Neural cell (in vitro differentiated cells): ENCODE measurements around the gene TADA1. TPM values are rescaled to one million over a fixed set of nuclear protein-coding genes. Genes with fewer than 3 reads are reported as not detected.

Experiments
- H2AFZ ChIP-seq: fragments of 200-600, 300-800 bp; sonication (generic), shearing (Covaris generic); 2 replicates; pipeline ENCODE4 v1.6.0; 2014; ENCODE audit warnings: low read depth, mild to moderate bottlenecking, antibody characterized with exemption, low read length, moderate library complexity
- H3F3A ChIP-seq: fragments of 200-600 bp; shearing (Covaris generic); 2 replicates; pipeline ENCODE4 v1.6.1; 2016; ENCODE audit warnings: mild to moderate bottlenecking, moderate library complexity, mixed read lengths, antibody characterized with exemption, low read length; ENCODE audit not compliant: insufficient read depth, poor library complexity, severe bottlenecking
- H3K27ac ChIP-seq: fragments of 200-600, 300-800 bp; sonication (generic), shearing (Covaris generic); 2 replicates; pipeline ENCODE4 v1.5.1; 2014; ENCODE audit warnings: mild to moderate bottlenecking, low read length, moderate library complexity
- H3K27me3 ChIP-seq: fragments of 300-800, 200-600 bp; sonication (generic), shearing (Covaris generic); 2 replicates; pipeline ENCODE4 v1.6.0; 2014; ENCODE audit warnings: mild to moderate bottlenecking, low read depth, low read length, moderate library complexity; ENCODE audit not compliant: insufficient read depth
- H3K36me3 ChIP-seq: fragments of 300-800, 200-600 bp; sonication (generic), shearing (Covaris generic); 2 replicates; pipeline ENCODE4 v1.5.1; 2014; ENCODE audit warnings: mild to moderate bottlenecking, antibody characterized with exemption, low read length, moderate library complexity; ENCODE audit not compliant: insufficient read depth
- H3K4me2 ChIP-seq: fragments of 300-800, 200-600 bp; sonication (generic), shearing (Covaris generic); 2 replicates; pipeline ENCODE4 v1.6.0; 2014; ENCODE audit warnings: mild to moderate bottlenecking, low read length
- H3K4me3 ChIP-seq: fragments of 300-800, 200-600 bp; sonication (generic), shearing (Covaris generic); 2 replicates; pipeline ENCODE4 v1.5.1; 2014; ENCODE audit warnings: mild to moderate bottlenecking, low read length, moderate library complexity
- H3K79me2 ChIP-seq: fragments of 200-600 bp; shearing (Covaris generic); replicated peaks from 2 replicates; pipeline ENCODE4 v1.6.0; 2014; ENCODE audit warnings: mild to moderate bottlenecking, low read length, moderate library complexity; ENCODE audit not compliant: insufficient read depth
- H3K9ac ChIP-seq: fragments of 300-800, 200-600 bp; sonication (generic), shearing (Covaris generic); 2 replicates; pipeline ENCODE4 v1.6.1; 2016; ENCODE audit warnings: mild to moderate bottlenecking, low read length, mixed read lengths
- H3K9me2 ChIP-seq: fragments of 200-600 bp; shearing (Covaris generic); 2 replicates; pipeline ENCODE4 v1.6.1; 2016; ENCODE audit warnings: mild to moderate bottlenecking, low read length, mixed read lengths; ENCODE audit not compliant: insufficient read depth
- H3K9me3 ChIP-seq: fragments of 200-600, 300-800 bp; sonication (generic), shearing (Covaris generic); 2 replicates; pipeline ENCODE4 v1.6.1; 2016; ENCODE audit warnings: mild to moderate bottlenecking, mixed run types, low read length, moderate library complexity, mixed read lengths
- H4K20me1 ChIP-seq: fragments of 200-600 bp; shearing (Covaris generic); 2 replicates; pipeline ENCODE4 v1.6.1; 2016; ENCODE audit warnings: mild to moderate bottlenecking, mixed run types; ENCODE audit not compliant: insufficient read depth
- EP300 ChIP-seq: fragments of 450-650 bp; conservative IDR thresholded peaks from 2 replicates; pipeline ENCODE4 v1.6.1; 2014; ENCODE audit warnings: antibody characterized with exemption, mild to moderate bottlenecking, moderate library complexity; ENCODE audit not compliant: poor library complexity, severe bottlenecking
- EZH2 ChIP-seq: fragments of 200-600, 300-800 bp; shearing (Covaris generic), sonication (generic); IDR thresholded peaks from 2 replicates; pipeline ENCODE4 v1.6.1; 2014; ENCODE audit warnings: antibody characterized with exemption, low read length, borderline replicate concordance, mild to moderate bottlenecking; ENCODE audit not compliant: insufficient read depth, poor library complexity, severe bottlenecking
- MXI1 ChIP-seq: fragments of 450-650 bp; conservative IDR thresholded peaks from 2 replicates; pipeline ENCODE4 v1.6.1; 2014; ENCODE audit warnings: antibody characterized with exemption, mild to moderate bottlenecking; ENCODE audit not compliant: poor library complexity, severe bottlenecking
- POLR2AphosphoS5 ChIP-seq: IDR thresholded peaks from 2 replicates; pipeline ENCODE4 v1.6.1; 2012
- RAD21 ChIP-seq: fragments of 450-650 bp; conservative IDR thresholded peaks from 2 replicates; pipeline ENCODE4 v1.6.1; 2014; ENCODE audit warnings: antibody characterized with exemption, mild to moderate bottlenecking, moderate library complexity
- SMC3 ChIP-seq: fragments of 450-650 bp; conservative IDR thresholded peaks from 2 replicates; pipeline ENCODE4 v1.6.1; 2014; ENCODE audit warnings: antibody characterized with exemption, mild to moderate bottlenecking, moderate library complexity; ENCODE audit not compliant: poor library complexity
- TAF1 ChIP-seq: IDR thresholded peaks from 2 replicates; pipeline ENCODE4 v1.6.1; 2012; ENCODE audit warnings: low read depth
- polyA plus RNA-seq: library from polyadenylated mRNA; depleted of rRNA; stranded (reverse); fragments of >200 nt; gene quantifications from 2 replicates; pipeline ENCODE4 v1.2.3, GENCODE V29; 2014
- TF ChIP-seq, protein P1 (sequence below): fragments of 450-650 bp; IDR thresholded peaks from 2 replicates; pipeline ENCODE4 v1.5.1; 2014; ENCODE audit warnings: antibody characterized with exemption, mild to moderate bottlenecking, moderate library complexity; ENCODE audit not compliant: poor library complexity, severe bottlenecking
- TF ChIP-seq, protein P2 (sequence below): IDR thresholded peaks from 2 replicates; pipeline ENCODE4 v1.6.1; 2012; ENCODE audit warnings: borderline replicate concordance

Gene TADA1
- polyA plus RNA-seq, 1 donor from 2014 or later: 99.6 TPM

DNA sequence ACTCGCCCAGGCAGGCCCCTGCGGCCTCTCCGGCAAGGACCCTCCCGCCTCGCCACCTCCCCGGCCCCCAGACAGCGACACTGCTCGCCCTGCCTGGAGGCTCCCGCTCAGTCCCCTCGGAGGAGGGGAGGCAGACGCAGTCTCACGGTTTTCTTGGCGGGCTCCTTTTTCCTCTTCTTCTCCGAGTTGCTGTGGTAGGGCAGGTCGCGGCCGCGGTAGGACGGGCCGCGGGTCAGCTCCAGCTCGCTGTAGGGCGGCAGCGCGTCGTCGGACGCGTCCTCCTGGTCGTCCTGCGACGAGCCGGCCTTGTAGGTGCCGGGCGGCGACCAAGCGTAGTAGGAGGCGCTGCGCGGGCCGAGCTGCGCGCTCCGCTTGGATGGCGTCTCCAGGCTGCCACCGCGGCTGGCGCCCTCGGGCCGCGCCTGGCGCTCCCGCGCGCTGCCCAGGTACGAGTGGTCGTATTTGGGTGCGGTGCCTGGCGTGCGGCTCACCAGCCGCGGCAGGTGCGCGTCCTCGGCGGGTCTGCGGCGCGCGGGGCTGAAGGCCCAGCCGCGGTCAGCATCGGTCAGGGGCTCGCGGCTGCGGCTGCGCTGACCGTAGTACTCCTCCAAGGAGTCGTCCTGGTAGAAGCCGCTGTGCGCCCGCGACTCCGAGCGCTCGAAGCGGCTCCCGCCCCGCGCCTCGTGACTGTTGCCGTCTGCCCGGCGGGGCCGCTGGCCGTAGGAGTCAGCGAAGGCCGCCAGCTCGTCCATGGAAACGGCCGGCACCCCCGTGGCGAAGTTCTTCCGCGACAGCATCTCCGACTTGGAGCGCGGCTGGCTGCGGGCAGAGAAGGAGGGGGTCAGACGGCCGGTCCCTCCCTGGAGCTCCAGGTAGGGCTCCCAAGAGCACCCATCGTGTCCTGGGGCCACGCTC is 44.8 kb upstream of the TADA1 start:
- Histone ChIP-seq H3K27me3 (no peaks in the 10 kb centered on the region), H3K9me3 (no peaks in the 10 kb centered on the region), H3K9ac (no peak overlapping the region), H3K9me2 (no peaks in the 10 kb centered on the region), H3K79me2 (no peaks in the 10 kb centered on the region), H3K4me3 (no peak overlapping the region), H3F3A (no peaks in the 10 kb centered on the region), H2AFZ (no peak overlapping the region), H4K20me1 (no peaks in the 10 kb centered on the region), H3K4me2 (no peak overlapping the region), H3K36me3 (no peaks in the 10 kb centered on the region), H3K27ac (no peak overlapping the region)
- no peak for TF ChIP-seq POLR2AphosphoS5
- TF ChIP-seq TAF1: no peak
- no peak for TF ChIP-seq SMC3
- TF ChIP-seq, protein P1, sequence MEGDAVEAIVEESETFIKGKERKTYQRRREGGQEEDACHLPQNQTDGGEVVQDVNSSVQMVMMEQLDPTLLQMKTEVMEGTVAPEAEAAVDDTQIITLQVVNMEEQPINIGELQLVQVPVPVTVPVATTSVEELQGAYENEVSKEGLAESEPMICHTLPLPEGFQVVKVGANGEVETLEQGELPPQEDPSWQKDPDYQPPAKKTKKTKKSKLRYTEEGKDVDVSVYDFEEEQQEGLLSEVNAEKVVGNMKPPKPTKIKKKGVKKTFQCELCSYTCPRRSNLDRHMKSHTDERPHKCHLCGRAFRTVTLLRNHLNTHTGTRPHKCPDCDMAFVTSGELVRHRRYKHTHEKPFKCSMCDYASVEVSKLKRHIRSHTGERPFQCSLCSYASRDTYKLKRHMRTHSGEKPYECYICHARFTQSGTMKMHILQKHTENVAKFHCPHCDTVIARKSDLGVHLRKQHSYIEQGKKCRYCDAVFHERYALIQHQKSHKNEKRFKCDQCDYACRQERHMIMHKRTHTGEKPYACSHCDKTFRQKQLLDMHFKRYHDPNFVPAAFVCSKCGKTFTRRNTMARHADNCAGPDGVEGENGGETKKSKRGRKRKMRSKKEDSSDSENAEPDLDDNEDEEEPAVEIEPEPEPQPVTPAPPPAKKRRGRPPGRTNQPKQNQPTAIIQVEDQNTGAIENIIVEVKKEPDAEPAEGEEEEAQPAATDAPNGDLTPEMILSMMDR: no peak
- TF ChIP-seq, protein P2, sequence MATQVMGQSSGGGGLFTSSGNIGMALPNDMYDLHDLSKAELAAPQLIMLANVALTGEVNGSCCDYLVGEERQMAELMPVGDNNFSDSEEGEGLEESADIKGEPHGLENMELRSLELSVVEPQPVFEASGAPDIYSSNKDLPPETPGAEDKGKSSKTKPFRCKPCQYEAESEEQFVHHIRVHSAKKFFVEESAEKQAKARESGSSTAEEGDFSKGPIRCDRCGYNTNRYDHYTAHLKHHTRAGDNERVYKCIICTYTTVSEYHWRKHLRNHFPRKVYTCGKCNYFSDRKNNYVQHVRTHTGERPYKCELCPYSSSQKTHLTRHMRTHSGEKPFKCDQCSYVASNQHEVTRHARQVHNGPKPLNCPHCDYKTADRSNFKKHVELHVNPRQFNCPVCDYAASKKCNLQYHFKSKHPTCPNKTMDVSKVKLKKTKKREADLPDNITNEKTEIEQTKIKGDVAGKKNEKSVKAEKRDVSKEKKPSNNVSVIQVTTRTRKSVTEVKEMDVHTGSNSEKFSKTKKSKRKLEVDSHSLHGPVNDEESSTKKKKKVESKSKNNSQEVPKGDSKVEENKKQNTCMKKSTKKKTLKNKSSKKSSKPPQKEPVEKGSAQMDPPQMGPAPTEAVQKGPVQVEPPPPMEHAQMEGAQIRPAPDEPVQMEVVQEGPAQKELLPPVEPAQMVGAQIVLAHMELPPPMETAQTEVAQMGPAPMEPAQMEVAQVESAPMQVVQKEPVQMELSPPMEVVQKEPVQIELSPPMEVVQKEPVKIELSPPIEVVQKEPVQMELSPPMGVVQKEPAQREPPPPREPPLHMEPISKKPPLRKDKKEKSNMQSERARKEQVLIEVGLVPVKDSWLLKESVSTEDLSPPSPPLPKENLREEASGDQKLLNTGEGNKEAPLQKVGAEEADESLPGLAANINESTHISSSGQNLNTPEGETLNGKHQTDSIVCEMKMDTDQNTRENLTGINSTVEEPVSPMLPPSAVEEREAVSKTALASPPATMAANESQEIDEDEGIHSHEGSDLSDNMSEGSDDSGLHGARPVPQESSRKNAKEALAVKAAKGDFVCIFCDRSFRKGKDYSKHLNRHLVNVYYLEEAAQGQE: no peak
- TF ChIP-seq EZH2: no peak
- no peak for TF ChIP-seq MXI1
- no peak for TF ChIP-seq RAD21
- no peak for TF ChIP-seq EP300

DNA sequence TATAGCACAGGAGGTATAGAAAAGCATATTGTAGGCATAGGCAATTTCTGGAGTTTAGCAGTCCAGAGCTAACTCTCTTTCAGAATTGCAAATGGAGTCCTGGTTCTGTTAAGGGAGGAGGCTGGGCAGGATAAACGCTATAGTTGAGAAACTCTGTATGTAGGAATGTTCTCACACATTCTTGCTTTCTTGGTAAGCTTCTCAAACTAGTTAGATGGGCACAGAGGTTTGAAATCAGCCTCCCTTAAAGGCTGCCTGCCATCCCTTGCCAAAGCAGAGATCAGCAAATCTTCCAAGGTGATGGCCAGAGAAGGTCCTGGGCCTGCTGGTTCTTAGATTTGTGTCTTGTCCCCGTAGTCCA is 42.9 kb upstream of the TADA1 start:
- Histone ChIP-seq H3K27ac (no peak overlapping the region), H3K79me2 (no peaks in the 10 kb centered on the region), H3F3A (no peaks in the 10 kb centered on the region), H4K20me1 (no peaks in the 10 kb centered on the region), H3K4me2 (no peak overlapping the region), H3K9ac (no peak overlapping the region), H2AFZ (no peak overlapping the region), H3K9me3 (no peaks in the 10 kb centered on the region), H3K9me2 (no peaks in the 10 kb centered on the region), H3K4me3 (no peak overlapping the region), H3K36me3 (no peaks in the 10 kb centered on the region), H3K27me3 (no peaks in the 10 kb centered on the region)
- TF ChIP-seq EP300 (no peak), EZH2 (no peak), RAD21 (no peak), SMC3 (no peak), TAF1 (no peak), POLR2AphosphoS5 (no peak), MXI1 (no peak)
- TF ChIP-seq, protein P2: no peak
- TF ChIP-seq, protein P1: no peak
